HL-60/S4 (cell line): Measurements from ENCODE around the gene GOLGA8N.
"Not testable (repeated sequence)": the region's sequence is repeated elsewhere in the genome, so short reads cannot be mapped to it uniquely, and the experiment has no call there.

ENCODE experiments used
- in situ Hi-C: fragments of 300-500 bp; cut with MboI; formaldehyde crosslinking; loops from 2 replicates; pipeline ENCODE4 v1.14.3; 2022; ENCODE audit warnings: low sequenced_read_pairs

Gene GOLGA8N

GRCh38 chr15:32593151-32593550 is at the start of gene GOLGA8N:
TSS of gene GOLGA8N (plus strand) at chr15:32593456.
- in situ Hi-C loops = not testable (repeated sequence)

GRCh38 chr15:32543456-32543855 is 49.8 kb upstream of the GOLGA8N start:
- in situ Hi-C loops = not testable (repeated sequence)

- in situ Hi-C loops = not testable (repeated sequence)
Observed at GRCh38 chr15:32545129-32545528, 48.1 kb upstream of the GOLGA8N start.

- in situ Hi-C loops = not testable (repeated sequence)
Observed at GRCh38 chr15:32554587-32554986, 38.7 kb upstream of the GOLGA8N start.

- in situ Hi-C loops = not testable (repeated sequence)
Observed at GRCh38 chr15:32562198-32562597, 31.1 kb upstream of the GOLGA8N start.

- in situ Hi-C loops = not testable (repeated sequence)
Observed at GRCh38 chr15:32568988-32569387, 24.3 kb upstream of the GOLGA8N start.

- in situ Hi-C loops = not testable (repeated sequence)
Observed at GRCh38 chr15:32578482-32578881, 14.8 kb upstream of the GOLGA8N start.

GRCh38 chr15:32585844-32586243 is 7.4 kb upstream of the GOLGA8N start:
- in situ Hi-C loops = not testable (repeated sequence)

- in situ Hi-C loops = not testable (repeated sequence)
Observed at GRCh38 chr15:32609518-32609917, 16.3 kb downstream of the GOLGA8N start.

- in situ Hi-C loops = not testable (repeated sequence)
Observed at GRCh38 chr15:32610719-32611118, 17.5 kb downstream of the GOLGA8N start.

GRCh38 chr15:32614712-32615050 is 21.4 kb downstream of the GOLGA8N start:
- in situ Hi-C loops = not testable (repeated sequence)

GRCh38 chr15:32615051-32615870 is 22.0 kb downstream of the GOLGA8N start, which contains the start of gene ARHGAP11A:
TSS of gene ARHGAP11A (plus strand) at chr15:32615504. CDS start at chr15:32616212, 708 bp downstream.
- in situ Hi-C loops = not testable (repeated sequence)

- in situ Hi-C loops = not testable (repeated sequence)
Observed at GRCh38 chr15:32615871-32616426, 22.7 kb downstream of the GOLGA8N start.

- in situ Hi-C loops = no loop called here
Observed at GRCh38 chr15:32636410-32636809, 43.2 kb downstream of the GOLGA8N start.

- in situ Hi-C loops = no loop called here
Observed at GRCh38 chr15:32636908-32637567, 43.8 kb downstream of the GOLGA8N start.

GRCh38 chr15:32637704-32638103 is 44.4 kb downstream of the GOLGA8N start:
- in situ Hi-C loops = no loop called here

GRCh38 chr15:32641517-32642059 is 48.3 kb downstream of the GOLGA8N start, which contains the start of gene SCG5:
TSS of gene SCG5 (plus strand) at chr15:32641710. CDS start at chr15:32643593, 1,883 bp downstream.
- in situ Hi-C loops = no loop called here

- in situ Hi-C loops = no loop called here
Observed at GRCh38 chr15:32642667-32643435, 49.6 kb downstream of the GOLGA8N start.

GRCh38 chr15:32643907-32644445 is 50.7 kb downstream of the GOLGA8N start:
- in situ Hi-C loops = no loop called here

GRCh38 chr15:32646291-32646690 is 53.0 kb downstream of the GOLGA8N start:
- in situ Hi-C loops = no loop called here
